Midbrain (tissue), 1 donor: Measurements from ENCODE around the gene ZFP92.
"Not testable (repeated sequence)": the region's sequence is repeated elsewhere in the genome, so short reads cannot be mapped to it uniquely, and the experiment has no call there.

Experiments
- DNase-seq: peaks from one replicate; lab custom pipeline; 2025; lab: John Stamatoyannopoulos, UW

Gene ZFP92

GRCh38 chrX:153387345-153387744 is 23.9 kb upstream of the ZFP92 start:
- no peak for DNase-seq

- no peak for DNase-seq
Observed at GRCh38 chrX:153387987-153388721, 23.1 kb upstream of the ZFP92 start.

- DNase-seq: no peak
Observed at GRCh38 chrX:153388722-153389459, 22.4 kb upstream of the ZFP92 start.

- not testable (repeated sequence) for DNase-seq
Observed at GRCh38 chrX:153389460-153389768, 21.9 kb upstream of the ZFP92 start.

GRCh38 chrX:153392642-153393321 is 18.5 kb upstream of the ZFP92 start:
- no peak for DNase-seq

GRCh38 chrX:153394612-153395011 is 16.7 kb upstream of the ZFP92 start:
- no peak for DNase-seq

- no peak for DNase-seq
Observed at GRCh38 chrX:153395613-153396319, 15.5 kb upstream of the ZFP92 start.

- no peak for DNase-seq
Observed at GRCh38 chrX:153396320-153397195, 14.7 kb upstream of the ZFP92 start.

- no peak for DNase-seq
Observed at GRCh38 chrX:153397256-153397960, 13.9 kb upstream of the ZFP92 start.

GRCh38 chrX:153398275-153398960 is 12.9 kb upstream of the ZFP92 start:
- no peak for DNase-seq

- no peak for DNase-seq
Observed at GRCh38 chrX:153400146-153401132, 10.8 kb upstream of the ZFP92 start.

- no peak for DNase-seq
Observed at GRCh38 chrX:153401133-153401764, 10.0 kb upstream of the ZFP92 start, which contains the start of gene PNMA6E. Gene PNMA6E, minus strand, starts transcription at chrX:153401350. Its CDS starts 2,501 bp downstream, at chrX:153398849.

GRCh38 chrX:153404333-153404732 is 6.9 kb upstream of the ZFP92 start:
- not testable (repeated sequence) for DNase-seq

GRCh38 chrX:153405426-153405825 is 5.8 kb upstream of the ZFP92 start:
- no peak for DNase-seq

GRCh38 chrX:153406011-153406410 is 5.3 kb upstream of the ZFP92 start:
- DNase-seq: no peak

GRCh38 chrX:153406903-153407302 is 4.4 kb upstream of the ZFP92 start:
- no peak for DNase-seq

GRCh38 chrX:153407736-153408135 is 3.5 kb upstream of the ZFP92 start:
- DNase-seq: no peak

GRCh38 chrX:153408221-153408721 is 3.0 kb upstream of the ZFP92 start:
- no peak for DNase-seq
